ENCODE measurements around the gene MAPK8IP1.
"Not testable (repeated sequence)": the region's sequence is repeated elsewhere in the genome, so short reads cannot be mapped to it uniquely, and the experiment has no call there.

The MAPK8IP1 gene

DNA sequence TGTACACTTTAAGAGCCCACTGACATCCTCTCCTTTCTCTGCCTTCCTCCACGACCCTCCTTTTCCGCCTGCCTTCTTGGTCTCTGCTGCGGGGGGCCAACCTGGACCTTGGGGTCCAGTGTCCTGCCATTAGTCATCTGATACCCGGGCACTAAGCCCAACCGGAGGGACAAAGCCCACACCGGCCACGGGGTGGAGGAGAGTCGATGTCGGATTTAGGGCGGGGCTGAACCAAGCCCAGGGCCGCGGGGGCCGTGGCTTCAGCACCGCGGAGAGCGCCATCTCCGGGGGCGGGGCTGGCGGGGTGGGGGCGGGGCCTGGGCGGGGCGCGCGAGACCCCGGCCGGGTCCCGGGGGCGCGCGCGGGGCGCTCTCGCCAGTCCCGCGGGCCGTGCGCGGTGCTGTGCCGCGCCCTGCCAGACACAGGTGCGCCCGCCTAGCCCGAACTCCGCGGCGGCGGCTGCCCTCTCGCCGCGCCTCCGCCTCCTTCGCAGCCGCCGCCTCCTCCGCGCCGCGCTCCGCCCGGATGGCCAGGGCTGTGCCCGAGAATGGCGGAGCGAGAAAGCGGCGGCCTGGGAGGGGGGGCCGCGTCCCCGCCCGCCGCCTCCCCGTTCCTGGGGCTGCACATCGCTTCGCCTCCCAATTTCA, at the start of gene MAPK8IP1:
Gene MAPK8IP1, plus strand, starts transcription at position 378 of the 647 bp plus-strand sequence. Its CDS starts 170 bp downstream, at position 548.
- peak; percentile 48 for DNase-seq

GRCh38 chr11:45839204-45839603, 46.2 kb upstream of the MAPK8IP1 start:
- DNase-seq, result no peak

GRCh38 chr11:45840251-45840650, 45.2 kb upstream of the MAPK8IP1 start:
- not testable (repeated sequence) for DNase-seq

DNA sequence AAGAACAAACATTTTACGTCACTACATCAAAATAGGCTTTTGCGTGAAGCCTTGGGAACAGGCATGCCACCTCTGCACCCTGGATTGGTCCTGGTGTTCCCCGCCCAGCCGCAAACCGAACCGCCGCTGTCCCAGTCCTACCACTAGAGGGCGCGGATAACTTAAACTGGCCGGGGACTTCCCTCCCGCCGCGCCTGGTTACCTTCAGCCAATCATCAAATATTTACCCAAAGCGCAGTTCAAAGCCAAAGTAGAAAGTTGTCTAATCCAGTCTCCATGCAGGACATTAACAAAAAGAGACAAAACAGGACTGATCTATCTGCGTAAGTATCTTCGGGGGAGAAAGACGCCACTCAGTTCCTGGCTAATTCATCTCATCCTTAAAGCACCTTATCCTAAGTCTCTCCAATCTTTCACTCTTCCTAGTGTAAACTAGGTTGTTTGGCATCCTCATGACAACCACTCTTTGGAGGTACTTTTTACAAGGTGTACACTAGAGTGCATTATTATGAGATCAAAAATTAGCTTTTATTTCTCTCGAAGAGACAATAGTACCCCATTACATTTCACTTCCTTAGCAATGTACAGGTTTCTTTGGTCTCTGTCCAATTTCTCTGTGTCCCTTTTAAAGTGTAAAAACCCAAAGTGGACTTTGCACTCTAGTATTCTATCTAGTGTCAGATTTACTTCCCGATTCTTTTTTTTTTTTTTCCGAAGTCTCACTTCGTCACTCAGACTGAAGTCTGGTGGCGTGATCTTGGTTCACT, 42.1 kb upstream of the MAPK8IP1 start:
- DNase-seq, result peak; percentile 92

DNA sequence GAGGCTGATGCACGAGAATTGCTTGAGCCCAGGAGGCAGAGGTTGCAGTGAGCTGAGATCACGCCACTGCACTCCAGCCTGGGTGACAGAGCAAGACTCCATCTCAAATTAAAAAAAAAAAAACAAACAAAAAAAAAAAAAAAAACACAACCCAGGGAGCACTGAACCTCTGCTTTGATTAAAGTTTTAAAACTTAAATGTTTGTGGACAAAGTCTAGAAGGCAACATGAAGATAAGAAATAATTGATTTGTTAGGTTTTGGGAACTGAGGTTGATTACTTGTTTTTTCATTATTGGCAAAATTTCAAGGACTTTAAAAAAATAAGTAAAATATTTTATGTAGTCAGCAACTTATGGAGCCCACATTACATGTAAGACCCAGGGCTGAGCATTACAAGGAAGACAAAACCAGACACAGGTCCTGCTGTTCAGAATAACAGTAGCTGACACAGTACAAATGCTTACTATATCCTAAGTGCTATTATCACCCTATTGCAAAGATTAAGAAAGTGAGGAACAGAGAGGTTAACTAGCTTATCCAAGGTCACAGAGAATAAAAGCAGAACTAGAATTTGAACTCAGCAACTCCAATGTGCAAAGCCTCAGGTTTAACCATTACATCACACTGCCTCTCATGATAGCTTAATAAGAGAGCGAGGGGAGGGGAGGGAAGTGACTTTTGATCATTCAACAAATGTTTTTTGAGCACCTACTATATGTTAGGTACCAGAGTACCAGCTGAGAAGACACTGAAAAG, 40.5 kb upstream of the MAPK8IP1 start:
- DNase-seq, result no peak

- DNase-seq, result no peak
These were observed 39.2 kb upstream of the MAPK8IP1 start for GRCh38 chr11:45846174-45846675.

GRCh38 chr11:45846974-45847910, 38.2 kb upstream of the MAPK8IP1 start, which contains the start of gene CRY2:
TSS of gene CRY2 (plus strand) at chr11:45847475. CDS start at chr11:45847491, 16 bp downstream.
- peak; percentile 100 for DNase-seq

DNA sequence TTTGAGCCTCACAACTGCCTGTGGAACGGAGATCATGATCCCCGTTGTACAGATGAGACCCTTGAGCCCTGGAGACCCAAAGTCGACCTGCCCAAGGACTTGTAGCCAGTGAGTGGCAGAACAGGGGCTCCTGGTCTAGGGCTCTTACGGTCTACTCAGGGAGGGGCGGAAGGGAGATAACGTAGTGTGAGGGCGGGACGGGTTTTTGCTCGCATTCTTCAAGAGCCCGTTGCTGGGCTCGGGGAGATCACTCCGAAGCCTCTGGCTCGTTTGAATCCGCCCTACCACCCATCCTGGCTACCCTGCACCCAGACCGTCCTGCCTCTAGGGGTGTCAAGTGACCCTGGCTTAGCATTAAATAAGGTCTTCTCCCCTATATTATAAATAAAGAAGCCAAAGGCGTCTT, 37.5 kb upstream of the MAPK8IP1 start:
- DNase-seq, result peak; percentile 55

GRCh38 chr11:45848654-45849081, 36.8 kb upstream of the MAPK8IP1 start:
- DNase-seq, result no peak

DNA sequence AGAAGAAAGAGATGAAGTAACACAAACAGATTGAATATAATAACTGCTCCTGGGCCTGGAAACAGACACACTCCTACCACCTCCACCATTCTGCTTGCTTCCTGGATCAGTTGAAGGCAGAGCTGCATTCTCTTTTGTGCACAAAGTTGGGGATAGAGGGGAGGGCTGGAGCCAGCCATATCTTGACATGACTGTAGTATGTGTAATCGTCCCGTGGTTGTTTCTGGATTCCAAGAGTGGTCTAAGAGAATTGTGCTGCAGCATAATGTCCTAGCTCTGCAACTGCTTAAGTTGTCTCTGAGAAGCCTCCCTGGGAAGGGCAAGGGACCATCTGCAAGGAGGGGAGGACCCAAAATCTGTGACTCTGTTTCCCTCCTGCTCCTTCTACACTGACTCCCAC, 35.0 kb upstream of the MAPK8IP1 start:
- DNase-seq, result no peak

DNA sequence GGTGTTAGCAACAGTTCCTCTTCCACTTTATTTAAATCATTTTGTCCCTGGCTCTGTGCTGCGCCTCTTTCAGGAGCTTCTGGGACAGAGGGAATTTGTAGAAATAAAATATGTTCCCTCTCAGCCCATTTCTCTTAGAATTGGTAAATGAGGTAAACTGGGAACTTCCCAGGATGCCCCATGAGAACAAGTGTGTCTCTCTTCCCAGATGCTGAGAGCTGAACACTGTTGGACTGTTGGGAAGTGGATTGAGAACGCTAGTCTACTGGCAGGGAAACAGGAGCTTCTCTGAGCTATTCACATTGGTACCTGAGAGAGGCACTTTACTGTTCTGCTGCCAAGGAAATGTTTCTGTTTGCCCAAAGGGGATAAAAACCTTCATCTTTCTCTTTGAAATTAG, 34.2 kb upstream of the MAPK8IP1 start:
- DNase-seq, result no peak

- DNase-seq, result no peak
These were observed 33.3 kb upstream of the MAPK8IP1 start for GRCh38 chr11:45852018-45852711.

GRCh38 chr11:45852712-45853101, 32.7 kb upstream of the MAPK8IP1 start:
- DNase-seq, result no peak

- no peak for DNase-seq
These were observed 31.9 kb upstream of the MAPK8IP1 start for GRCh38 chr11:45853332-45854219.

DNA sequence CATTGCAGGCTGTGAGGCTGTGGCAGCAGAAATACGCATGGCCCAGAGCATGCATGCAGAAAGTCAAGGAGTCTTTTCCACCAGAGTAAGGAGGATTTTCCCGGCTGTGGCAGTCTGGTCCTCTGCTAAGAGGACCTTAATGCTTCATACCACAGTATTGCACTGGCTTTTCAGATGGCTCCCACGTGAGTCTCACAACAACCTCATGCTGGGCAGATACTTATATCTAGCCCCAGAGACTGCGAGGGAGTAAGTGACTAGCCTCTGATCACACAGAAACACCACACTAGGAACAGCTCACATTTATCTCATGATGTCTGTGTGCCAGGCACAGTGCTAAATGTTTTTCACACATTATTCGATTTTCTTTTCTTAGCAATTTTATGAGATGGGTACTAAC, 30.1 kb upstream of the MAPK8IP1 start:
- no peak for DNase-seq

DNA sequence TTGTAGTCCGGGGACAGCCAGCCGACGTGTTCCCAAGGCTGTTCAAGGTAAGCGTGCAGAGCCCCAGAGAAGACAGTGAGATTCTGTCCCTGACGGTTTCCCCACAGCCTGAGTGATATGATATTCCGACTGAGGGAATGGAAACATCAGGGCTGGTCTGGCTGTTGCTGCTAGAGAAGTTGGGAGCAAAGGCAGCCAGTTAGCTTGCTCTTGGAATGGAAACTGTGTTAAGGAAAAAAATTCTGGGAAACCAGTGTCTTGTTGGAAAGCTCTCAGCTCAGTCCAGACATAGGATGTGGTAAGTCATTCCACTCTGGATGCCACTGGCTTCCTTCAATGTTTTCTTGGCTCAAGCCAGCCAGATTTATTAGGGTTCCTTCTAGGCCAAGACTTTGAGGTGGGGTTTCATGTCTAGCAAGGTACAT, 29.4 kb upstream of the MAPK8IP1 start:
- no peak for DNase-seq

- DNase-seq, result no peak
These were observed 27.4 kb upstream of the MAPK8IP1 start for GRCh38 chr11:45857961-45858474.

DNA sequence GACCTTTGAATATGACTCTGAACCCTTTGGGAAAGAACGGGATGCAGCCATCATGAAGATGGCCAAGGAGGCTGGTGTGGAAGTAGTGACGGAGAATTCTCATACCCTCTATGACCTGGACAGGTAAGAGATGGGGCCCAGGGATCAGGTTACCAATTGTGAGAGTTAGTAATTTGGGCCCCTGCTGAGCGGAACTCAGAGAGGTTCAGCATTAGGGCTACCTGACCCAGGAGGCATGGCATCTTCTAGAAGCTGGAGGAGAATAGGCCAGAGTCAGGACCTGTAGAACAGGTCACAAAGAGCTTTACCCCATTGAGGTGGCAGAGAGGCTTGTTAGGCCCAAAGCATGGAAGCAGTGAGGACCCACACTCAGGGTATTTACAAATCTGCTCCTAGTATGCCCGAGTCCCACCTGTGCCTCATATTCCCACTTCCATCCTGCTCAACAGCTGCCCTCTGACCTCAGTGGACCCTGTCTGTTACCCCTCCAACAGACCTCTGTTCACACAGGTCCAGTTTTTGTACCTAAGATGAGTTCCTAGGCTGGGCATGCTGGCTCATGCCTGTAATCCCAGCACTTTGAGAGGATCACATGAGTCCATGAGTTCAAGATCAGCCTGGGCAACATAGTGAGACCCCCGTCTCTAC, 26.6 kb upstream of the MAPK8IP1 start:
- DNase-seq, result no peak

DNA sequence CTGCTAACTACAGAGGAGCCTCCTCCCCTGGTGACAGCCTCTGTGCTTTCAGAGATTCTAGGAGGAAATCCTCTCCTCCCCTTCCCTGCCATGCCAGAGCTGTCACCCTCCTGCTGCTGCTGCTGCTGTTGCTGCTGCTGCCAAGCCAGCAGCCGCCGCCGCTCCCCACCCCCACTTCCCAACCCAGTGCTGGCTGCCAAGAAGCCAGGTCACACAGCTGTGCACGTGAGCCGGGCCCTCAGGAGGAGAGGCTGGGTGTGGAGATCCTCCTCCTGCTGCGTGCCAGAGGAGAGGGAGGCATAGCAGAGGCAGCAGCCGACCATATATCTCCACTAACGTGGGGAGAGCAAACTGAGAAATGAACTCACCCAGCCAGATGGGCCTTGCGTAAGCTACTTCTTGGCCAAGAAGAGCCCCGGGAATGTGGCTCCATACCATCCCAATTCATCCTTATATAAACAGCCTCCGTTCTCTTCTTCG, 25.8 kb upstream of the MAPK8IP1 start:
- DNase-seq, result no peak
